Femur (tissue), 1 donor: ENCODE measurements around the gene RASSF4.

ENCODE experiments used
- DNase-seq: peaks from one replicate; pipeline ENCODE4 v3.0.0-alpha.2; 2017

The RASSF4 gene

GRCh38 chr10:44963772-44964633 is 4.4 kb downstream of the RASSF4 start:
- peak; percentile 86 for DNase-seq

GRCh38 chr10:44965104-44965503 is 5.5 kb downstream of the RASSF4 start:
- DNase-seq = peak; percentile 0

- peak; percentile 35 for DNase-seq
Observed at GRCh38 chr10:44965651-44966097, 6.1 kb downstream of the RASSF4 start.

DNA sequence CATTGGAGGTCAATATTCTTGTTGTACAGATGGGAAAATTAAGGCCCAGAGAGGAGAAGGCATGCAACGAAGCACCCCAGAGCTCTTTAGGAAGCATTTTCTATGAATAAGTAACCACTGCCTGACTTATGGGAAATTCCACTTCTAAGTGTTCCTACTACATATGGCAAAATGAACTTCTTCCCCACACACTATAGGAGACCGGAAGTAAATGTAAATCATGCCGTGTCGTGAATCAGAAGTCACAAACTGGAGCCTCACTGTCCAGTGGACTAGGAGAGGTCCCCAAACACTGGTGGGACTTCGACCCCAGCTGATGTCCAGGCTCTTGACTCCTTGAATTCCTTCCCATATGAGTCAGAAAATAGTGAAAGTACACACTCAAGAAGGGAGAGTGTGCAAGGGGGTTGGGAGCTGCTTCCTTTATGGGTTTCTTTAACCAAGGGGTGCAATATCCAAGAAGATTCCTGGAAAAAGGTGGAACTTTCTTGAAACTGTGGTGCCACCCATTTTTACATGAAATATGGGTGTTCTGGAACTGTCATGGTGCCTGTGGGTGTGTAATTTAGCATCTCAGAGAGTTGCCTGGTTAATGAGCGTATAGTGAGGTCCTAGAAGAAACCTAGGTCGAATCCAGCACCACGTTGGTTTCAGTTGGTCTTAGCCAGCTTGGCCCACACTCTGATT is 6.7 kb downstream of the RASSF4 start:
- DNase-seq = peak; percentile 12

DNA sequence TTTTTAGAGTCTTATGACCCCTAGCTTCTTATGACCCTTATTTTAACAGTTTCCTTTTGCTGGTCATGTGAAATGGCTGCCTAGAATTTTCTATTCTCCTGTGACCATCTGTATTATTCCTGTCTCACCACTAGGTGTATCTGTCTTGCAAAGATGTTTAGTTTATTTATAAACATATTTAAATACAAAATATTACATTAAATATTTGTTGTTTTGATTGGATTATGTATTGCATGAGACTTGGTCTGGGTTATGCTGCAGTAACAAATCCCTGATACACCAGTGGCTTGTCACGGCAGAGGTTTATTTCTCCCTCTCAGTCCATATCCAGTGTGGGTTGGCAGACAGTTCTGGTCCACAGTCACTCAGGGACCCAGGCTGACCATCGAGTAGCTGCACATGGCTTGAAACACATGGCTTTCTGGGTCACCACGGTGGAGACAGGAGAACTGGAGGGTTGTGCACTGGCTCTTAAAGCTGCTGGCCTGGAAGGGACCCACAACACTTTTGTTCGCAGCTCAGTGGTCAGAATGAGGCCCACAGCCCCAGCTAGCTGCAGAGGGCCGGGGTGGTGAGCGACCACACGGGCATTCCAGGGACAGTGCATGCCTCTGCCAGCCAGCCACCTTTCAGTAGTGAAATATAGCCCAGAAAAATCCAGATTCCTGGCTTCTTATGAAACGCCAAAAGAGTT is 7.4 kb downstream of the RASSF4 start:
- peak; percentile 19 for DNase-seq

- DNase-seq = peak; percentile 33
Observed at GRCh38 chr10:44967616-44968015, 8.0 kb downstream of the RASSF4 start.

- DNase-seq = peak; percentile 74
Observed at GRCh38 chr10:44968091-44968490, 8.5 kb downstream of the RASSF4 start.

GRCh38 chr10:44968500-44969400 is 9.1 kb downstream of the RASSF4 start:
- DNase-seq = no peak

DNA sequence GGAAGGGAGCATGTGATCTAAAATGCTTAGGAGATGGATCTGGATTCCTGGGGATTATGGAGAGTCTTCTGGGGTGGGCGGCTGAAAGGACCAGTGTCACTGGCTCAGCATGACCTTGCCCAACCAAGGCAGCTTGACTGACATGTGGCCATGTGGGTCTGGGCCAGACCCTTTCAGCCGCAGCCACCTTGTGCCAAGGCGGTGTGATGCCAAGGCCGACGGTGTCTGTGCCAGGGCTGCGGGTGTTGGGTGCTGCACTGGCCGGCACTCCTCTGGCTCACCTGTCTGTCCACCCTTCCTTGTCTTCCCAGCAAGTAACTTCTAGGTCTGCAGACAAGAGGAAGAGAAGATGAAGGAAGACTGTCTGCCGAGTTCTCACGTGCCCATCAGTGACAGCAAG is 10.3 kb downstream of the RASSF4 start:
- no peak for DNase-seq

GRCh38 chr10:44970812-44971395 is 11.3 kb downstream of the RASSF4 start:
- DNase-seq = no peak

DNA sequence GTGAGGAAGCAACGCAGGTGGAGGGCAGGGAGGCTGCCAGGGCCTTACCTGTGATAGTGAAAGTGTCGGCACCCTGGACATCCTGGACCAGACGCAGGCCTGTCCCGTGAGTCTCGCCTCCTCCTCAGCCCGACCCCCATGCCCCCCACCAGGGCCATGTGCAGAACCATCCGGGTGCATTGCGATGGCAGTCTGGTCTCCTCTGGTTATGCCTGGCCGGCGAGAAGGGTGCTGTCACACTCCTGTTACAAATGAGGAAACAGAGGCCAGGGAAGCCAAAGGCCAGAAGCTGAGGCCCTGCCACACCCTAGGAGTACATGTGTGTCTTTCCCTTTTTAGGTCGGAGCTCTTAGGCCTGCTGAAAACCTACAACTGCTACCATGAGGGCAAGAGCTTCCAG is 11.8 kb downstream of the RASSF4 start:
- DNase-seq = no peak

DNA sequence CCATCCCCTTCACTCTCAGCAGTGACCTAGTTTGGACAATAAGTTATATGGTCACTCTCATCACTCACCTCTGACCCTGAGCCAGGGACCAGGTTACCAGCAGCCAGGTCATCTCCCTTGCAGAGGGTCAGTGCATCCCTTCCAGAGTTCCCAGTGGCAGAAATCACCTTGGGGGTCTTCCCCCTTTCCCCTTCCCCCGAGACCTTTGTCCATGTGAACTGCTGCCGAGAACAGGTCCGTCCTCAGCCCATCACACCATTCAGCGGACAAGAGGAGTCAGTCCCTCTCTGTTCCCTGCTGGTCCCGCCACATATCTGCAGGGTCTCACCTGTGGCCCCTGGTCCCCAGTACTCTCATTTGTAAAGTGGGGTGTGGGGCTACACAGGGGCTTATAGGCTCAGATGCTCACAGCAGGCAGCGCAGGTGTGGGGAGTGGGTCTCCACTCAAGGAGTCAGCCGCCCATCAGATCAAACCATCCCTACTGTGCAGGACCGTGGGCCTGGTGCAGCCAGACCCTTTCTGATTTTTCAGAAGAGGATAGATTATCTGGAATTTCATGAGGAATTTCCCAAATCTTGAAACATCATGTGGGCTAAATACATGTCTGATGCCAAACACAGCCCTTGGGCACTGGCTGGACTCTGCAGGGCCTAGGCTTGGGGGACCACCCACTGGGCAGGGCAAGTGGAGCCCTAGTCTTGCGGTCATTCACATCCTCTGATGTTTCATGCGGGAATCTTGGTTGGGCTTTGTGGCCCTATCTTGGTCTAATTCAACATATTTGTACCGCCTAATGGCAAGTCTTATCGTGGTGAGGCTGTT is 12.5 kb downstream of the RASSF4 start:
- no peak for DNase-seq

DNA sequence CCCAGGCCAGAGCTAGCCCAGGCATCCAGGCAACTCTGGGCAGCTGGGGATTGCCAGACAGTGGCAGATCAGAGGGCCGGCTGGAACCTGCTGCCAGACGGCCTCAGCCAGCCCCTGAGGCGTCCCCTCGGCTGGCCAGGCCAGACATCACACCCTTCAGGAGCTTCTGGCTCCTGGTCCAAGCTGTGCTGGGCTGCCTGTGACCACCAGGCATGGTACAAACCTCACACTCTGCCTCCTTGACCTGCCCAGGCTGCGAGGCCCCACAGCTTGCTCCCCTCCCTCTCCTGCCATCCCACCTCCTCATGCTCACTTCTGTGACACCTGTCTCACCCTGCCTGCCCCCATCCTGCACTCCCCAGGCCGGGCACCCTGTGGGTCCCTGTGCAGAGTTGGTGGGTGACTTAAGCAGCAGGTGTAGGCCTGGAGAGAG is 13.3 kb downstream of the RASSF4 start:
- DNase-seq = no peak

DNA sequence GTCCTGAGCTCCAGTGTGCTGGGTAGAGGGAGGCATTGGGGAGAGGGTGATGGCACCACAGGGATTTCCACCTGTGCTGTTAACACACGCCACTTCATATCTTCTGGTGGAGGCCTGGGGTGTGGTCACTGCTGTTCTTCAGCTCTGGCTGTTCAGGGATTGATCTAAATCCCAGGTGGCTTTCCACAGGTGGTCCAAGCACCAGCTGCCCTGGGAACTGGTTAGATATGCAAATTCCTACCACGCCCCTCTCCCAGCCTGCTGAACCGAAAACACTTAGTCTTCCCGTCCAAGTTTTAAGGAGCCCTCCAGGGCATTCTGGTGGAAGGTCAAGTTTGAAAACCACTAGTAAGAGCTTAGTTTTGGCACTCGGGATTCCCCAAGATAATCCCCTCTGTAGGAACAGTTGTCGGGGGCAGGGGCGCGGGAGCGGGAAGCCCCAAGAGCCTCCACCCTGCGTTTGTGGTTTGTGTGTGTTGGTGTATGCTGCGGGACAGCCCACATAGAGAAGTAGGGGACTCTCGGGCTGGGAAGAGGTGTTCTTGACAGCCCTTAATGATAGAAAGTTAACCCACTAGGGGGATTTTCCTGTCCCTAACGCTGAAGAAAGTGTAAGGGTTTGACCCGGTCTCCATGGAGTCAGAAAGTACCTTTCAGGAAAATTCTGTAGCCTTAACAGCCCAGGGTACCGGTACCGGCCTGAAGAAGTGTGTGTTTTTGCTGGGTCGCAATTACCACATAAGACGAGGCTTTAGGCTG is 13.9 kb downstream of the RASSF4 start:
- no peak for DNase-seq

DNA sequence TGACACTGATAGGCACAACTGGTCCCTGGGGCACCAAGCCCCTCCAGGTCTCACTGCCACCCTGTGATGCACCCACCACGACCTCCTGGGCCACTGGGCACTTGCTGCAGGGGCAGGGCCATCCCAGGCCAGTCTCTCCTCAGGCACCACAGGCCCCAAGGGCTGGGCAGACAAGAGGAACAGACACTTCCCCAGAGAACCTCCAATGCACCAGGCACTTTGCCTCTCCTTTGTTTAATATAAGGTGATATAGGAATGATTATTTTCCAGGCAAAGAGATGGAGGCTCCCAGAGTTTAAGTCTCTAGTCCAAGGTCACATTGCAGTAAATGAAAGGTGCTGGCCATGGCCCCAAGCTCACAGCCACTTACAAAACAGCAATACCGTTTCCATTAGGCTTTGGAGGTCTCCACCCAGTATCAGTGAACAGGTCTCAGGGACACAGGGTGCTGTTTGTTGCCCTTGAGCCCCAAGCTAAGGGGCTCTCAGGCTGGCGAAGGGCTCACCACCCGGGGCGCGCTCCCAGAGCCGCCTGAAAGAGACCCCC is 14.6 kb downstream of the RASSF4 start:
- DNase-seq = no peak

GRCh38 chr10:44974628-44975430 is 15.2 kb downstream of the RASSF4 start:
- peak; percentile 80 for DNase-seq

DNA sequence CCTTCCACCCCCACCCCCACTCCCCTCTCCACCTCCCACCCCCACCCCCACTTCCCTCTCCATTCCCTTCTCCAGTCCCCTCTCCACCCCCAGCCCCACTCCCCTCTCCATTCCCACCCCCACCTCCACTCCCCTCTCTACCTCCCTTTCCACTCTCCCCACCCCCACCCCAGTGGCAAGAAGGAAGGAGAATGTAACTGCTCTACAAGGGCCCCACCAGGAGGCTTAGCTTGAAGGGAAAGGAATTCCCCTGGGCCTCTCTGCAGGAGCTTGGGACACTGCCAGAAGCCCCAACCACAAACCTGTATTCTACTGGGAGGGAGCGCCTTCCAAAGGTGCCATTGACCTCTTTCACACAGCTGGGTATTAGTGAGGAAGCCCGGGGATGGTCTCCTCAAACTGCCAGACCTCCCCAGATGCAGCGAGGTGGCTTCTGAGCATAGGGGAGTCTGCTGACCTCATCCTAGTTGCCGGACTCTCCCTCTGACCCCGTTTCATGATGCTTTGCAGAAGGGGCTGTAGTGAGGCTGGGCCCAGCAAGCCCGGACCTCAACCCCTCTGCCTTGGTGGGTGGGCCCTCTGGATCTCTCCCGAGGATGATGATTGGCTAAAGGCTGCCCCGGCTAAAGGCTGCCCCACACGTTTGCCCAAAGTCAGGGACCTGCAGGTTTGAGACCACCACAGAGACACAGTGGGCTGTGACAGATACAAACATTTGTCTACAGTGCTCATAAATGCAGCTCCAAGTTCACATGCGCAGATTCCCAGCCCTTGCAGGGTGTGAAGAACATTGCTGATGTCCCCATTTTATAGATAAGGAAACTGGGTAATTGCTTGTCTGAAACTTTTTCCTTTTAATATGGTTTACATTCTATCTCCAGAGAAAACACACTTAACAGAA is 16.1 kb downstream of the RASSF4 start:
- DNase-seq = peak; percentile 66
